ENCODE data around the gene TMEM87B.

TMEM87B gene, protein sequence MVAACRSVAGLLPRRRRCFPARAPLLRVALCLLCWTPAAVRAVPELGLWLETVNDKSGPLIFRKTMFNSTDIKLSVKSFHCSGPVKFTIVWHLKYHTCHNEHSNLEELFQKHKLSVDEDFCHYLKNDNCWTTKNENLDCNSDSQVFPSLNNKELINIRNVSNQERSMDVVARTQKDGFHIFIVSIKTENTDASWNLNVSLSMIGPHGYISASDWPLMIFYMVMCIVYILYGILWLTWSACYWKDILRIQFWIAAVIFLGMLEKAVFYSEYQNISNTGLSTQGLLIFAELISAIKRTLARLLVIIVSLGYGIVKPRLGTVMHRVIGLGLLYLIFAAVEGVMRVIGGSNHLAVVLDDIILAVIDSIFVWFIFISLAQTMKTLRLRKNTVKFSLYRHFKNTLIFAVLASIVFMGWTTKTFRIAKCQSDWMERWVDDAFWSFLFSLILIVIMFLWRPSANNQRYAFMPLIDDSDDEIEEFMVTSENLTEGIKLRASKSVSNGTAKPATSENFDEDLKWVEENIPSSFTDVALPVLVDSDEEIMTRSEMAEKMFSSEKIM

DNA sequence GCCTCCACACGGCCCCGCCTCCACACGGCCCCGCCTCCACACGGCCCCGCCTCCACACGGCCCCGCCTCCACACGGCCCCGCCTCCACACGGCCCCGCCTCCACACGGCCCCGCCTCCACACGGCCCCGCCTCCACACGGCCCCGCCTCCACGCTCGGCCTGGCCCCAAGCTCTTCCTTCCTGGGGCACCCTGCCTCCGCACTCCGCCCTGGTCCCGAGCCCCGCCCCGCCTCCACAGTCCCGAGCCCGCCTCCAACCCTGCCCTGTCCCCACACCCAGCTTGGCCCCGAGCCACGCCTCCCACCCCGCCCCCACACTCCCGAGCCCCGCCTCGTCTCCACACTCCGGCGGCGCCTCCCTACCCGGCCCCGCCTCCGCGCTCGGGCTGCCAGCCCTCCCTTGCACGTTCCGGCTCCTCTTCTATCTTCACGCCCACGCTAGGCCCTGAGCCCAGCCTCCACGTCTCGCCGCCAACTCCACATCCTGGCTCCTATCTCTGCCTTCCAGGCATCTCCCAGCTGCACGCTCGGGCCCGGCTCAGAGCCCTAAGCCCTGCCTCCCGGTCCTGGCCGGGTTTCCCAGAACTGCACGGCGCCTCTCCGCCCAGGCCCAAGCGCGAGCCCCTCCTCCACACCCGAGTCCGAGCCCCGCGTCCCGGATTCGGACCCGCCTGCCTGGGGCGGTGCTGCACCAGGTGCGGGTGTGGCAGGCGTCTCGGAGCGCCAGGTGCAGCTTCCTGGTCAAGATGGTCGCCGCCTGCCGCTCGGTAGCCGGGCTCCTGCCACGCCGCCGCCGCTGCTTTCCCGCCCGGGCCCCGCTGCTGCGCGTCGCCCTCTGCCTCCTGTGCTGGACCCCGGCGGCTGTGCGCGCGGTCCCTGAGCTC, at the start of gene TMEM87B:
Gene TMEM87B (plus strand): TSS at position 423 of the 883 bp plus-strand sequence. CDS start 323 bp downstream, at position 746.
- peak; percentile 94 for DNase-seq (ENCODE audit: low spot score)

DNA sequence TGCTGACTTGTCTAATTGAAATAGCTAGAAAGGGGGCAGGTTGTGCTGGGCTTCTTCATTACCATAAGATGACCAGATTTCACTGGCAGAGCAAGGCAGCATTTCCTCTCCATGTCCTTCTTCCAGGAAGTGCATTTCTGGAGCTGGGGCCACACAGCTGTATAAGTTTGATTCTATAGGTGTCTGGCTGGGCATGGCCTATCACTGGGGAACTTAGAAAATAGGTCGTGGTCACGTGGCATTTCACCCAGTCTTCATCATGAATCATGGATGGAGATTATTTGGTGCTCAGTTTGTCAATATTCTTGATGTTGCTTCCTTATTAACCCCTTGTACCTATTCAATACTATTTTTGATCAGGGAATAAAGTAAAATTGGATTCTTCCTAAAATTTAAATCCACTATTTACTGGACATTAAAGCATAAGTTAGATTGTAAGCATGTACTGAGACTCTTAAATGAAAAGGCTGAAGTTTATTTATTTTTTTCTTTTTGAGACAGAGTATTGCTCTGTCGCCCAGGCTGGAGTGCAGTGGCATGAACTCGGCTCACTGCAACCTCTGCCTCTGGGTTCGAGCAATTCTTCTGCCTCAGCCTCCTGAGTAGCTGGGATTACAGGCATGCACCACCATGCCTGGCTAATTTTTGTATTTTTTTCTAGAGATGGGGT, 49.5 kb upstream of the TMEM87B start:
- no peak for DNase-seq (ENCODE audit: low spot score)

DNA sequence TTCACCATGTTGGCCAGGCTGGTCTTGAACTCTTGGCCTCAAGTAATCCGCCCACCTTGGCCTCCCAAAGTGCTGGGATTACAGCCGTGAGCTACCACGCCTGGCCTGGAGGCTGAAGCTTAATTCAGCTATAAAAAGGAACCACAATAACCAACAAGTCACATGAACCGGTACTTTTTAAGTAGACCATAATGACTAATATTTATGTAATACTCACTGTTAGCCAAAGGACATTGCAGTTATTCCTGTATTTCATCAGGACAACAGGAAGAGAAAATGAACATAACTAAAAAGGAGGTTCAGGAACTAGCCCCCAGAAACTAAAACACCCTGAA, 49.0 kb upstream of the TMEM87B start:
- peak; percentile 22 for DNase-seq (ENCODE audit: low spot score)

DNA sequence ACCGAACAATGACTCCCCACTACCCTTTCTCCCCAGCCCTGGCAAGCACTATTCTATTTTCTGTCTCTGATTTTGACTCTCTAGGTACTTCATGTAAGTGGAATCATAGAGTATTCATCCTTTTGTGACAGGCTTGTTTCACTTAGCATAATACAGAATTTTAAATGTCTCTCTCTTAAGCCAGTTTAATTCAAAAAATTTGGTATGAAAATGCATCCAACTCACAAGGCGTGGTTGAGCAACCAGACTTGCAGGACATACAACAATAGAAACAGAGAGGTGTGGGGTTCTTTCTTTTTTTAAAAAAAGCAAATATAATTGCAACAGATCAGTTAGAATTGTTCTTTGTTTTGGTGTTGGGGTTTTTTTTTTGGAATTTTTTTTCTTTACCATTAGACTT, 47.6 kb upstream of the TMEM87B start:
- no peak for DNase-seq (ENCODE audit: low spot score)

DNA sequence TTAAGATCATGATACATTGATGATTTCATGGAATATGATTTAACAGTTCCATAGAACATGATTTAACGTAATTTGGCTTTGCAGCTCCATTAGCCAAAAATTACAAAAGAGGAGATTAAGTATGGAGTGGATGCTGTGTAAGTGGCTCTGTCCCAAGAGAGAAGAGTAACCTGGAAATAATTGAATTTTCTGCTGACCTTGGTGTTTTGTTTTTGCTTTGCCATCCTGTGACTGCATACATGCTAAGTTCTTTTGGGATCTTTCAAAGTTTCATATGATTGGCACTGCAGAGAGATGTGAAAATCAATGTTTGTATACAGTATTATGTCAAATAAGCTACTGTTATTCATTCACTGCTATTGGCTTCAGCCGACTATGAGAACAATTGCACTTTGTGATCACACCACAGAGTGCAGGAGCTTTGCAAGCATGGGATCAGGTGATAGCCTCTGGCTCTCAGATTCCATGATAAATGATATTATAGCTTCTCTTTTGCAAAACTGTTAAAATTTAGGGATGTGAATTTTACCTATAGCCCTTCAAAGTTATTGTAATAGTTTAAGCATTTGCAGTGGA, 46.1 kb upstream of the TMEM87B start:
- DNase-seq (ENCODE audit: low spot score), result no peak

DNA sequence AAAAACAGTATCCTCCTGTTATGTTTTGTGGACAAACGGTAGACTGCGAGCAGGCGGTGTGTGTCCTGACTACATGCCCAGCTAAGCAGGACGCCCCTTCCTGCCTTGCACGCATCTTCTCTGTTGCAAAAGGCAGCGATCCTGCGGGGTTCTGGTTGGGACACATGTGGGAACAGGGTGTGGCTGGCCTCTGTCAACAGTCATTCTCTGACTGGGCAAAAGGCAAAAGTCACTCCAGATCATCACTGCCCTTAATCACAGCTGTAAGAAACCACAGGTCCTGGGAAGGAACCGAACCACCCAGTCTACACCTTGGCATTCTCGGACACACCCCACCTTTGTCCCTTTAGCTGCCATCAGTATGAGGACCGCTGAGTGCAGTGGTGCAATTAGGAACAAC, 44.3 kb upstream of the TMEM87B start:
- no peak for DNase-seq (ENCODE audit: low spot score)

DNA sequence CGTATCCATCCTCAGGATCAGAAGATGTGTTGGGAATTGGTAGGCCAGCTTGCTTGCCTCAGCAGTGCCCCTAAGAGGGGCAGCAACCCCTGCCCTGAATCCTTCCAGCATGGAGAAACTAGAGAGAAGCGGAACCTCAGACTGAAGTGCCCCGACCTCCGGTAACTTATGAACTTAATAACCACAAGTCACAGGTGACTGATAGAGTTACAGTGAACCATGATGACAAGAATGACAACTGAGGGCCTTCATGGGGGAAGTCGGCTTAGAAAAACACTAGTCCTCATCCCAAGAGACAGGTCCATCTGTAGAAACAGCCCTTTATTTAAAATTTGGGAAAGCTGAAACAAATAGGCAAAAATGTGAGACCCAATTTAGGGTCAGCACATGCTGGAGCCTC, 42.5 kb upstream of the TMEM87B start:
- DNase-seq (ENCODE audit: low spot score), result no peak

DNA sequence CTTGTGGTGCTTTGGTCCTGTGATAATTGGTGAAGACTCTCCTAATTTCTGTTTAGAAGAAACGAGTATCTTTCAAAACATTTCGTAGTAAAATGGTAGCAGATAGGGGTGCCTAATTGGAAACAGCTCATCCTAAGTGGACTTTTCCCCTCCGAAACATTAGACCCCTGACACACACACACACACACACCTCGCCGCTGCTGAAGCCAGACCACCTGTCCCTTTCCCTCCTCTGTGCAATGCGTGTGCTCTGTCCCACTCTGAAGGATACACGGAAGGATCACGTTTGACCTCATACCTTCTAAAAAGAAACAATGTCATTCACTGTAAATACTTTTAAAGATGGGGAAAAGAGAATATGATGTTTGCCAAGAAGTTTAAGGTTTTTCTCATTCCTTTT, 36.2 kb upstream of the TMEM87B start:
- no peak for DNase-seq (ENCODE audit: low spot score)

DNA sequence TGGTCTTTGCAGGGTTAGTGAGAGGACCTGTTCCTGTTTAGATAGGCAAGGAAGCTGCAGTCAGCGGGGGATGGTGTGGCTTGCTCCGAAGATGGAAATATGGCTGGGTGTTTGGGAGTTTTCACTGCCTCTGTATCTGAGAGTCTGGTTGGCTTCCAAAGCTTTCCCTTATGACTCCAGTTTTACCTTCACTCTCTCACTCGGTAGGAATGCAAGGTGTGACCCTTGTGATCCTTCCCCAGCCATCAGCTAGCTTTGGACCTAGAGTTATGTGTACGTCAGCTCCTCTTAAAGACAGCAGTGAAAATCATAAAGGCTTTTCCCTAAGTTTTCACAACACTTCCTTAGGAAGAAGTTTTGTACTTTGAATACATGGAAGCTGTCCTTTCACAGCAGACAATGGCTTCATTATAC, 35.5 kb upstream of the TMEM87B start:
- DNase-seq (ENCODE audit: low spot score), result no peak

DNA sequence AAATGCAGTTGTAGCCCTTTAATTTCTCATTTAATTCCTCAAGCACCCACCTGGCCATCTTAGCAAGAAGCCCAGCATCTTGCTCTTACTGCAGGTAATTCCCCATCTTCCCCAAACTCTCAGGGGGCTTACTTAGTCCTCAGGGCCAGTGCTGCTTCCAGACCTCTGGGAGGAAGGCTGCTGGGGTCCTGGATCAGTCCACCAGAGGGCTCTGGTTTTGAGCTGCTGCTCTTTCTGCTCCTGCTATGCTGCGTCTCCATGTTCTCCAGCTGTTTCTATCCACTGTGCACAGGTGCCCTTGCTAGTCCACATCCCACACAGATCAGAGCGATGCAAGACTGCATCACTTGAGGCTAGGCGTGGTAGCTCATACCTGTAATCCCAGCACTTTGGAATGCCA, 34.5 kb upstream of the TMEM87B start:
- no peak for DNase-seq (ENCODE audit: low spot score)

DNA sequence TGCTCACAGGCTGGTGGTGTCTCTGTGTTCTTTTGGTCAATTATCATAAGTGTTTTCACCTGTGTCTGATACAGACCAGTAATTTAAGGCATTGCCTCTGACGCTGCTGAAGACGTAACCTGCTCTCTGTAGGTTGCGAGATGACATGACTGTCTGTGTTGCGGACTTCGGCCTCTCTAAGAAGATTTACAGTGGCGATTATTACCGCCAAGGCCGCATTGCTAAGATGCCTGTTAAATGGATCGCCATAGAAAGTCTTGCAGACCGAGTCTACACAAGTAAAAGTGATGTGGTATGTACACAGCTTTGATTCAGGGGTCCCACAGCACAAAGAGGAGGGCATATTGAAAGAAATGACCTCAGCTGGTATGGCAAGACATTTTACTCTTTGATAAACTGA, 33.8 kb upstream of the TMEM87B start:
- no peak for DNase-seq (ENCODE audit: low spot score)

DNA sequence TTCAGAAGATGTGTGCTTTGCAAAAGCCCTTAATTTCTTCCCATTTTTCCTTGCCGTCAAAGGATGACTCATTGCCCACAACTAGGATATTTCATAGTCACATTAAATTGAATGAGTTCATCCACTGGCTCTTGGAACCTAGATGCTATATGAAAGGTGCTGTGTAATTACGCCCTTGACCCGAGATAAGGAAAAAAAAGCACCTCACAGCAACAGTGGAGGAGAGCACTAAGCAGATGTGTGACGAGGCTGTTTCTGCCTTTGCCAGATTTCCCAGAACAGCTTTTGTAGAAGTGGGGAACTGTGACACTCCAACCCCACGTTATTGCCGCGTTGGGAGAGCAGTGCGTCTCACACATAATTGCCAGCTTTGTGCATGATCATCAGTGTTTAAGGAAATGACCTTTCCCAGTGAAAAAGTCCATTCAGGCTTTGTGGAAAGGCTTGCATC, 33.3 kb upstream of the TMEM87B start:
- no peak for DNase-seq (ENCODE audit: low spot score)

DNA sequence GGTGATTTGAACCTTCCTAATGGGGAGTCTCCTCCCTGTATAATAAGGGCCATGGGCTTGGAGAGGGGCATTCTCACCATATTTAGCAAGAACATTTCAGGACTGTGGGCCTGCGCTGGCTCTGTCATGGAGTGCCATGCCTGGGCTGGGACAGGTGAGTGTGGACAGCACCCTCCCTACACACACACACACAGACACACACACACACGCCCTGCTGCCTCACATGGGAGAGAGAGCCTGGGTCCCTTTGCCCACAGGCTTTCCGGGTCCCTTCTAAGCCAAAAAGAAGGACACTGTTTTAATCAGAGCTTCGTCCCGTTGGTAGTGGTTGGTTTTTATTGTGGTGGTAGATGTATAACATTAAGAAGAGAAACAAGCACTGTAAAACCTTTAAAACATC, 31.4 kb upstream of the TMEM87B start:
- DNase-seq (ENCODE audit: low spot score), result no peak

DNA sequence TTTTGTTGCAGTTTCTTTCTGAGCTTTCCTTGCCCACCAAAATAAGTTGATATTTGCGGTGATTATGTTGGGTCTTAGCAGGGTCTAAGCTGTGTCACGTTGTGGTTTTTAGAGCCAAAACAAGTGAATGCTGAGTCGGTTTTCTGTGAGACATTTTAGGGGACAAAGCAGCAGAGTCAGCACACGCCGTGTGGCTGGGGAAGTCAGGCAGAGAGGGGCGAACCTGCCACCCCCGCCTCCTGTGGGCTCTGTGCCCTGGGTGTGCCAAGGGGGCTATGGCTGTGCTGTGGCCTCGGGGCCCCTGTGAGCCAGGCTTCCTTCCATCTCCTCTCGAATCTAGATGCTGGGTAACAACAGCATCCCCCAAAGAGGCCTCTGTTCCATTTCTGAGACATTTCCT, 30.8 kb upstream of the TMEM87B start:
- DNase-seq (ENCODE audit: low spot score), result no peak

DNA sequence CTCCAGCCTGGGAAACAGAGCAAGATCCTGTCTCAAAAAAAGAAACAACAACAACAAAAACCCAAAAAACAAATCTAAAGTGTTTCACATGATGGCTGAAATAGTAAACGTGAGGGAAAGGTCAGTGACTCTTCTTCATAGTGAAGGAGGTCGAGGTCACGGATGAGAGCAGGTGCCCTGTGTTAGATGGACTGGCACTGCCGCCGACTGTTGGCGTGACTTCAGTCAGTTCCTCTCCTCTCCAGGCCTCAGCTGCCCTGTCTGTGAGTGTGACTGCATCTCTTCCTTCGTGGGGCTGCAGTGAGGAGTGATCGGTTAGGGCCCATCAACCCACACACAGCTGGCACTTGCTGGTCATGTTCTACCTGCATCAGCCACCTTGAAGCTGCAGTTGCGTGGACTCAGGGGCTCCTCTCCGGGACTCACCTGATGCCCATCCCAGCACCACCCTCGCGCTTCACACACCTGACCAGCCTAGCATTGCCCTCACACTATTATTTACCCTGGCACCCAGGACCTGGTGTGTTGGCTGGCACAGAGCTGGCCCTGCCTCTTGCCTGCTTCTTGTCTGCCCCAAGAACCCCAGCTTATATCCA, 30.1 kb upstream of the TMEM87B start:
- no peak for DNase-seq (ENCODE audit: low spot score)

DNA sequence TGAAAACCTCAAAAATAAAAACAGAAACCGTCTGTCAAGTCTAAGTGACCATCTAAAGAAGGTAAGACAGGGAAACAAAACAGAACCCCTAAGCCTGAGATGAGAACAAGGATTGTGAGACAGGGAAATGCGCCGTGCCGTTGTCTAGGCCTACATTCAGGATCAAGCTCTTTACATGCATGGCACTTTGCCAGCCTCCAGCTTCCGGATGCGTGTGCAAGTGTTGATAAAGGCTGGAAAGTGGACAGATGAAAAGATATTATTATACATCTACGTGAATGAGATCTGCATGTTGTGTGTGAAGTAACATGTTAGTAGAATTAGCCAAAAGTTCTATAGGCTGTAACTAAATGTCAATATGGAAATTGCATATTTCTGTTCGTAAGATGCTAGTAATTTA, 28.6 kb upstream of the TMEM87B start:
- DNase-seq (ENCODE audit: low spot score), result no peak

DNA sequence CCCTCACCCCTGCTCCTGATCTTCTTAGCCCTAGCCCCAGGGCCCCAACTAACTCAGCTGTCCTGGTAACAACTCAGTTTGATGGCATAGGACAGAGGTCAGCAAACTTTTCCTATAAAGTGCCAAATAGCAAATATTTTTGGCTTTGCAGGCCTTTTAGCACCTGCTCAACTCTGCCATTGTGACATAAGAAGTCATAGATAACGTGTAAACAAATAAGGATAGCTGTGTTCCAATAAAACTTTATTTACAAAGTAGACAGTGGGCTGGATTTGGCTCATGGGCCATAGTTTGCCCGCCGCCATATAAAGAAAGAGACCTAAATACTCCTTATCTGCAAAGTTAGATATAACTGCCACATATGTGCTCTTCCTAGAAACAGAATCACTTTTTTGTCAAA, 27.3 kb upstream of the TMEM87B start:
- no peak for DNase-seq (ENCODE audit: low spot score)

DNA sequence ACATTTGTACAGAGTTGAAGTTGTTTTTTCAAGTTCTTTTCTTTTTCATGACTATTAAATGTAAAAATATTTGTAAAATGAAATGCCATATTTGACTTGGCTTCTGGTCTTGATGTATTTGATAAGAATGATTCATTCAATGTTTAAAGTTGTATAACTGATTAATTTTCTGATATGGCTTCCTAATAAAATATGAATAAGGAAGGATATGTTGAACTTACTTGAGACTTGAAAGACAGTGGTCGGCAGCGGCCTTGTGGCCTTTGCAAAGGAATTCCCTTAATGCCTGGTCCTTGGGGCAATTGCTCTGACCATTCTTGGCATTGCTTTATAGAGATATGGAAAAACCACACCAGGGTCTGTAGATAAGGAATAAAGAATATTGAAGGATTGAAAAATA, 25.9 kb upstream of the TMEM87B start:
- no peak for DNase-seq (ENCODE audit: low spot score)

DNA sequence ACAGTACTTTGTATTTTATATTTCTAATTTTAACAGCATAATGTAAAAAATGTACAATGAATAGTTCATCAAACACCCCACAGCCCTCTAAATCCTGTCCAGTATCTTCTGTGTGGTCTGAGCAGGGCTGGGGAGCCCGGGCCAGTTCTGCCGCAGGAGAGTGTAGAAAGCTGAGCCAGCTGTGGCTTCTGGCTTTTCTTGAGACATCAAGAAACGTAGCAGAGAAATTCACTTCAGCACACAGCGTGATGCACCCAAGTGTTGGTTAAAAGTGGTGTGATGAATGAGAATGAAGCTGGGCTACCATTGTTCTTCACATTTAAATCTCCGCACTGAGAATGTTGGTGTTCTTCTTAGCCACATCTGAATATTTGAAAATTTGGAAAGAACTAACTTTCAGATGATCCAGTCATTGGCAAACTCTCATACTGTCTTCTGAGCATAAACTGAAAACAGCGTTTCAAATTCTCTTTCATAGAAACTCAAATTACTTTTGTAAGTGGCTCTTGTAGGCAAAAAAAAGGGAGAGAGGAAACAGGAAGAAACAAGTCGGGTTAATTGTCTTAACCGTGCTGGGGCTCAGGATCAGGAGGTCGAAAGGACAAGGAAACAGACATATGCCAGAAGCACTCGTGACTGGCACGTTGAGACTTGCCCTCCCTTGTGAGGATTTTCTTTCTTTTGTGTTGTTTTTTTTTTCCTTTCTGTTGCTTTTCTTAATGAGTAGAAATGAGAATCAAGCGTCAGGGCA, 23.4 kb upstream of the TMEM87B start:
- DNase-seq (ENCODE audit: low spot score), result peak; percentile 47

DNA sequence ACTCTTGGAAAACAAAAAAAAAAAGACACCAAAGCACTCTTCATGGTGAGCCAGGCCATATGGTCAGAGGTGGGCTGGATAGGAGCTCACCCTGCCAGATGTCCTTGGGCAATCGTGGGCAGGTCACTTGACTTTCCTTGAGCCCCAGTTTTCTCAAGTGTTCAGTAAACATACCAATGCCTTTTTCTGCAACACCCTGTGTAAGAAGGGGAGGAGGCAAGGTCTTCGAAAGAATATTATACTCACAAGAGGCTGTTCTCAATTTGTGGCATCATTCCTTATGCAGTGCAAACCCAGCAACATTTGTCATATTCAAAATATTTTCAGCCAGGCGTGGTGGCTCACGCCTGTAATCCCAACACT, 22.9 kb upstream of the TMEM87B start:
- no peak for DNase-seq (ENCODE audit: low spot score)

All from AG20443 (cell line).